ENCODE results near the gene SLC22A7.

SLC22A7 gene, protein sequence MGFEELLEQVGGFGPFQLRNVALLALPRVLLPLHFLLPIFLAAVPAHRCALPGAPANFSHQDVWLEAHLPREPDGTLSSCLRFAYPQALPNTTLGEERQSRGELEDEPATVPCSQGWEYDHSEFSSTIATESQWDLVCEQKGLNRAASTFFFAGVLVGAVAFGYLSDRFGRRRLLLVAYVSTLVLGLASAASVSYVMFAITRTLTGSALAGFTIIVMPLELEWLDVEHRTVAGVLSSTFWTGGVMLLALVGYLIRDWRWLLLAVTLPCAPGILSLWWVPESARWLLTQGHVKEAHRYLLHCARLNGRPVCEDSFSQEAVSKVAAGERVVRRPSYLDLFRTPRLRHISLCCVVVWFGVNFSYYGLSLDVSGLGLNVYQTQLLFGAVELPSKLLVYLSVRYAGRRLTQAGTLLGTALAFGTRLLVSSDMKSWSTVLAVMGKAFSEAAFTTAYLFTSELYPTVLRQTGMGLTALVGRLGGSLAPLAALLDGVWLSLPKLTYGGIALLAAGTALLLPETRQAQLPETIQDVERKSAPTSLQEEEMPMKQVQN

DNA sequence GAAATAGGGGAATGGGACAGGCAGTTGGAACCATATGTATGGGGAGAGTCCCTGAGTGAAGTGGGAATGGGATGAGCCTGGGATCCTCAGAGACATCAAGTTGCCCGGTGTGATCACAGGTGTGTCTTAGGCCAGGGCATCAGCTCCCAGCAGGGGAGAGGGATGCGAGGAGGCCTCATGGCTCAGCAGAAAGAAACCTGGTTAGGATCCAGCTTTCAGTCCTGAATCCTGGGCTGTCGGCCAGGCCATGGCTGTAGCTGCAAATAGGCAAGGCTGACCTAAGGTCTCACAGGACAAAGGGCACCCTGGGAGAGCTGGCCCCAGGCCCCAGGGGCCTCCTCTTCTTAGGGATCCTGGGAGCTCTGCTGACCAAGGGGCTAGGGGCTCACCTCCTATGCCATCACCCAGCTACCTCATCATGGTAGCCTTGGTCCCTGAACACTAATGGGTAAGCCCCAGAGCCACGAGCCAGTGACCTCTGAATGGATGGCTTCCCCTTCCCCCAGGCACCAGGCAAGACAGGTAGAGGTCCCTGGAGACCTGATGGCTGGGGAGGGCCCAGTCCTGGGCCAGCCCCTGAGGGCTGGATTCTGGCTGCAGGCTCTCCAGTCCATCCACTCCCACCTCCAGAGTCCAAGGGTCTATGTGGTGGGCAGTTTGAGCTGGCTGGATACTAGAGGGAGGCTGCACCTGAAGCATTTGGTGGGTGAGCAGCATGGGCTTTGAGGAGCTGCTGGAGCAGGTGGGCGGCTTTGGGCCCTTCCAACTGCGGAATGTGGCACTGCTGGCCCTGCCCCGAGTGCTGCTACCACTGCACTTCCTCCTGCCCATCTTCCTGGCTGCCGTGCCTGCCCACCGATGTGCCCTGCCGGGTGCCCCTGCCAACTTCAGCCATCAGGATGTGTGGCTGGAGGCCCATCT is at the start of gene SLC22A7:
Gene SLC22A7 (plus strand): TSS at position 617 of the 921 bp plus-strand sequence. CDS start 99 bp downstream, at position 716.
- no peak within 1 kb of the TSS for H3K27ac ChIP-seq
- DNase-seq (ENCODE audit: low read depth, low spot score), result no peak

- DNase-seq (ENCODE audit: low read depth, low spot score), result no peak
Measured at GRCh38 chr6:43248791-43249190, 49.3 kb upstream of the SLC22A7 start.

GRCh38 chr6:43250992-43251373 is 47.1 kb upstream of the SLC22A7 start:
- no peak overlapping the region for H3K27ac ChIP-seq
- no peak for DNase-seq (ENCODE audit: low read depth, low spot score)

More at GRCh38 chr6:43248791-43249190, 49.3 kb upstream of the SLC22A7 start:
- H3K27ac ChIP-seq, result no peak overlapping the region

DNA sequence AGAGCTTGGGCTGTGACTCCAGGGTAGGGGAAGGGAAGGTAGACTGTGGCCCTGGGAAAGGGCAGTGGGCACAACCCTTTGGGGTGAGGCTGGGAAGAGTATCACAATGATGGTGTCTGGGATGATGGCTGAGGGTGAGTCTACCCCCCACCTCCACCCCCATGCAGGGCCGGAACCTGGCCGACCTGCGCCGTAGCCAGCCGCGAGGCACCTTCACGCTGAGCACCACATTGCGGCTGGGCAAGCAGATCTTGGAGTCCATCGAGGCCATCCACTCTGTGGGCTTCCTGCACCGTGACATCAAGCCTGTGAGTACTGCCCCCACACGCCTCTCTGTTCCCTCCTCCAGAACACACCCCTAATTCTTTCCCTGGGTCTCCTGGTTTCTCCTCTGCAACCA is 44.7 kb upstream of the SLC22A7 start:
- no peak overlapping the region for H3K27ac ChIP-seq
- DNase-seq (ENCODE audit: low read depth, low spot score), result no peak

GRCh38 chr6:43254138-43254817 is 43.8 kb upstream of the SLC22A7 start:
- DNase-seq (ENCODE audit: low read depth, low spot score), result no peak
- H3K27ac ChIP-seq, result no peak overlapping the region

- H3K27ac ChIP-seq, result no peak overlapping the region
- DNase-seq (ENCODE audit: low read depth, low spot score), result no peak
Measured at GRCh38 chr6:43254846-43255245, 43.2 kb upstream of the SLC22A7 start.

GRCh38 chr6:43255408-43256054 is 42.5 kb upstream of the SLC22A7 start:
- no peak for DNase-seq (ENCODE audit: low read depth, low spot score)
- no peak overlapping the region for H3K27ac ChIP-seq

DNA sequence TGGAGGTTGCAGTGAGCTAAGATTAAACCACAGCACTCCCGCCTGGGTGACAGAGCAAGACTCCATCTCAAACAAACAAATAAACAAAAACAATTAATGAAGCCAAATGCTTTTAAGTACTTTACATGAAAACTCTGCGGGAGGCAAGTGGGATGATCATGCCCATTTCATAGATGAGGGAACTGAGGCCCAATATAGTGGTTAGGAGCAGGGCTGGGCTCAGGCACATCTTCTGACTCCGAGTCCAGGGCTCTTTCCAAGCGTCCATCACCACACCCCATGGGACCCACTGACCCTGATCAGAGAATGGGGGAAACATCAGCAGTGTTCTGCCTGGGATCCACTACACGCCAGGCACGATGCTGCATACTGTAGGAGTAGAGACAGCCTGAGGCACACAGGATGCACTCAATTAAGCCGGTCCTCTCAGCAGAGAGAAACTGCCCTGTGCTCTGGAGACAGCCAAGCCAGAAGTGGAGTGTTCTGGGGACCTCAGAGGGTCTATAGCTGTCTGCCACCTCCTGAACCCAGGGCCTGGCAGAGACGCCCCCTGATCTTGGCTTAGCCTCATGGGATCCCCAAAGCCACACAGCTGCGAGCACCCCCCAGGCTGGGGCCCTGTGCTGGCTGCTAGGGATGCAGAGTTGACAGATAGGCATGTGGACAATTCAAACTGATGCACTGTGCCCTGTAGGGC is 41.2 kb upstream of the SLC22A7 start:
- DNase-seq (ENCODE audit: low read depth, low spot score), result no peak
- no peak overlapping the region for H3K27ac ChIP-seq

DNA sequence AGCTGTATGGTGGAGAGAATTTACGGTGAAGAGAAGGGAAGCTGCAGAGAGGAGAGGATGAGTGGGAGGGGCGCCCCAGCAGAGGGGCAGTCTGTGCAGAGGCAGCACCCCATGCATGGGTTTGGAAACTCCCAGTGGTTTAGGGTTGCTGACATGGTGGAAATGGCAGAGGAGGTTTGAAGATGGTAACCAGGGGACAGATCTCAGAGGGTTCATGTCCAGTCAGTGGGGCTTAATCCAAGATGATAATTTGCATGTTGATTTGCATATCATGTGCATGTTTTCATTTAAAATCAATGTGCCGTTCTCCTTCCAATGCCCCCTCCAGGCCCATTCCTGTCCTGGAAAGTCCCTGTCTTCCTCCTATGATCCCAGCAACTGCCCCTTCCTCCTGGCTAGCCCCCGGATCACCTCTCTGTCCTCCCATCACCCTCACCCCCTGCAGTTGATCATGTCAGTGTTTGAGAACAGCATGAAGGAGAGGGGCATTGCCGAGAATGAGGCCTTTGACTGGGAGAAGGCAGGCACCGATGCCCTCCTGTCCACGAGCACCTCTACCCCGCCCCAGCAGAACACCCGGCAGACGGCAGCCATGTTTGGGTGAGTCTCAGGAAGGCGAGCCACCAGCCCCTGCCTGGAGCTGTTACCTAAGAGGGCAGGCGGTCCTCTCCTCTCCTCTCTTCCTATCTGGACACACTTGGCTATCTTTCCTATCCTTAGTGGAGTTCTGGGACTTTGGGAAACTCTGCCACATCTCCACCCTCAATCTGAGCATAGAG is 40.5 kb upstream of the SLC22A7 start:
- DNase-seq (ENCODE audit: low read depth, low spot score), result no peak
- H3K27ac ChIP-seq, result no peak overlapping the region

DNA sequence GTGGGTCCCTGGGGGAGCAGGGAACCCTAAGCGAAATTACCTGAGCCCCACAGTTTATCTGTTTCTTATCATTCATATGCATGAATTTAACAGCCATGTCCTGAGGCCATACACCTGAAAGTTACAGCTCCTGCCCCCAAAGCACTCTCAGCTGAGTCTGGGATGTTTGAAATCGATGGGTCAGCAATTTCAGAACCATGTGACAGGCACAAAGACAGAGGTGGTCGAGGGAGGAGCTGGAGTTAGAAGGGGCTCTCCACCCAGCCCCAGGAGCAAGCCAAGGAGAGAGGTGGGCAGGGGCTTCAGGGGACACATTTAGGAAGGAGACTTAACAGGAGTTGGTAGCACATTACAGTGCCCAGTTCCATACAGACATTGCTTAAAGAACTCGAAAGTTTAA is 39.9 kb upstream of the SLC22A7 start:
- DNase-seq (ENCODE audit: low read depth, low spot score), result no peak
- no peak overlapping the region for H3K27ac ChIP-seq

- no peak overlapping the region for H3K27ac ChIP-seq
- no peak for DNase-seq (ENCODE audit: low read depth, low spot score)
Measured at GRCh38 chr6:43258807-43259686, 39.0 kb upstream of the SLC22A7 start.

DNA sequence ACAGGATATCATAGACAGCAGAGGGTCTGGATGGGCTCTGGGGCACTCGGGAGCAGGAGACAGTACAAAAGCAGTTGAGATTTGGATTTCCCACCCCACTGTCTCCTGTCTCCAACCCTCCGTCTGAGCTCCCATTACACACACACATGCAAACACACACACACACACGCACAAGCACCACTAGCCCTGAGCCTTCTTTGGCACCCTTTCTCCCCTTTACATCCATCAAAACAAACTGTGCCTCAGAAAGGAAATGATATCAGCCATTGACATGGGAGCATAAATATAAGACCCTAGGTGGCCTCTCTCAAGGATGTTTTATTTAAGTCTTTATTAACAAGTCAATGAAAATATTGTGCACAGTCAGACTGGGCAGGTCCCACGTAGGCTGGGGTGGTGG is 37.3 kb upstream of the SLC22A7 start:
- no peak overlapping the region for H3K27ac ChIP-seq
- no peak for DNase-seq (ENCODE audit: low read depth, low spot score)

DNA sequence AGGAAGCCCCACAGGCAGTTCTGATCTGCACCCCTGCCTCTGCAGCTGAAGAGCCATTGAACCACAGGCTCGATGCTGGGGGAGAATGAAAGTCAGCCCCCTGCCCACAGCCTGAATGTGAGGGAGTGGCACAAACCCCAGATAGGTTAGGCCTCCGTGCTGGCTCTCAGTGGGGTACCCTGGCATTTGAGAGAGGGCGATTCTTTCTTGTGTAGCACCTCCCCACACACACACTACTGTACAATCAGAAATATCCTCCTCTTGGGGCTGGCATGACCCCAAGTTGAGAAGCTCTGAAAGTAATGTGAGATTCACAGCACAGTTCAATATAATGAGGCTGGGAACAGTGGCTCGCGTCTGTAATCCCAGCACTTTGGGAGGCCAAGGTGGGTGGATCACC is 36.9 kb upstream of the SLC22A7 start:
- DNase-seq (ENCODE audit: low read depth, low spot score), result no peak
- H3K27ac ChIP-seq, result no peak overlapping the region

DNA sequence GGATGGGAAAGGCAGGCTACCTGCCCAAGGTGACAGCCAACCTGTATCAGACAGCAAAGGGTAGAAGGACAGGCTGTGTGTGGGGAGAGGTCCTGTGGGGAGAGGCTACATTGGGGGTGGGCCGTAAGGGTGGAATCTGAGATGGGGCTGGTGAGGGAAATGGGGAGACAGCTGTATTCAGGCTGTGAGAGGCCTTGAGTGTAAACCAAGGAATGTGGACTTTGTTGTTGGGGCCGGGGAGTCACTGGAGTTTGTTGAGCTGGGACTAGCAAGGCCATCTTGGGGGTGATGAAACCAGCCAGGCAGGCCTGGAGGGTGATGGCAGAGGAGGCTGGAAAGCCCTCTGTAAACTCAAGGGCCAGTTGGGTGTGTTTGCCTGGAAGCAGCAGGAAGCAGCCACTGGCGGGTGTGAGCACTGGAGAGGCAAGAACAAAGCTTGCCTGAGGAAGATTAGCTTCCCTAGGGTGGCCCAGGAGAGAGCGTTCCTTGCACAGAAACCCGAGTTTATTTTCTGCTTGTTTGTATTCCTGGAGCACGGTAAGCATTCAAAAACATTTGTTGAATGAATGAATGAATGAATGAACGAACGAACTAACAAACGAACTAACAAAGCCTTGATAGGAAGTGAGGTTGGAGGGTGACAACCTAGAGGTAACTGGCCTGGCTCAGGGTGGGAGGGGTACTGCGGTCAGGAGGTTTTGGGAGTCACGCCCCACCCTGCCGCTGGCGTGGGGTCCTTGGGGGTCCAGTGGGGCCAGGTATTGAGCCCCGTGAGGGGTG is 35.9 kb upstream of the SLC22A7 start:
- no peak overlapping the region for H3K27ac ChIP-seq
- DNase-seq (ENCODE audit: low read depth, low spot score), result no peak

GRCh38 chr6:43262780-43263313 is 35.2 kb upstream of the SLC22A7 start:
- H3K27ac ChIP-seq, result no peak overlapping the region
- no peak for DNase-seq (ENCODE audit: low read depth, low spot score)

DNA sequence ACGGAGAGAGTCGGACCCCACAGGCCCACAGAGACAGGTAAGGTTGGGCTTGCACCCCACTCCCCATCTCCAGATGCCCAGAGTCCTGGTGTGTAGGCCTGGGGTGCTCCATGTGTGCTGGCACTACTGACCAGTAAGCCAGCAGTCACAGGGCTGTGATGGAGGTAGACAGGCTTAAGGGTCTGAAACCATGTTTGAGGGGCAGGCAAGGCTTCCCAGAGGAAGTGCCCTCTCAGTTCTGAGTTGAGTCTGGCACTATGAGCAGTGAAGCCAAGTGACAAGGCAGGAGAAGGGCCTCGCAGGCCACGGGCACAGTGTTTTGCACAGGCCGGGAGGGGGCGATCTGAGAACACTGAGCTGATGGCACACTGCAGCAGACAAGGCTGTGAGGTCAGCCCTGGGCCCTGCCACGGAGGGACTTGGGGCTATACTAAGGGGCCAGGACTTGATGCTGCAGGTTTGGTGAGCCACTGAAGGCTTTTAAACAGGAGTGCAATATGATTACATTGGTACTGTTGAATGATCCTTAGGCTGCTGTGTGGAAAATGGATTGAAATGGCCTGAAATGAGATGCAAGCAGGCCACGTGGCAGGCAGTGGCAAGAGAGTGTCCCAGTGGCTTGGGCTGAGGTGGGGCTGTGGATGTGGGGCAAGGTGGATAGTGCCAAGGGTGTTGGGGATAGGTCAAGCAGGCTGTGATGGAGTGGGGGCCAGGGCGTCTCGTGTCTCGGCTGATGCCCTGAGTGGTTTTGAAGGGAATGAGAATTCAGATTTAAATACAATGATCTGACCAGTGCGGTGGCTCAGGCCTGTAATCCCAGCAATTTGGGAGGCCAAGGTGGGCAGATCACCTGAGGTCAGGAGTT is 34.5 kb upstream of the SLC22A7 start:
- H3K27ac ChIP-seq, result no peak overlapping the region
- no peak for DNase-seq (ENCODE audit: low read depth, low spot score)
